ENCODE results near the gene UTS2R. TPM values are rescaled to one million over a fixed set of nuclear protein-coding genes. Genes with fewer than 3 reads are reported as not detected.

The UTS2R gene
- polyA plus RNA-seq, 1 donor from 2014 or later = not detected

DNA sequence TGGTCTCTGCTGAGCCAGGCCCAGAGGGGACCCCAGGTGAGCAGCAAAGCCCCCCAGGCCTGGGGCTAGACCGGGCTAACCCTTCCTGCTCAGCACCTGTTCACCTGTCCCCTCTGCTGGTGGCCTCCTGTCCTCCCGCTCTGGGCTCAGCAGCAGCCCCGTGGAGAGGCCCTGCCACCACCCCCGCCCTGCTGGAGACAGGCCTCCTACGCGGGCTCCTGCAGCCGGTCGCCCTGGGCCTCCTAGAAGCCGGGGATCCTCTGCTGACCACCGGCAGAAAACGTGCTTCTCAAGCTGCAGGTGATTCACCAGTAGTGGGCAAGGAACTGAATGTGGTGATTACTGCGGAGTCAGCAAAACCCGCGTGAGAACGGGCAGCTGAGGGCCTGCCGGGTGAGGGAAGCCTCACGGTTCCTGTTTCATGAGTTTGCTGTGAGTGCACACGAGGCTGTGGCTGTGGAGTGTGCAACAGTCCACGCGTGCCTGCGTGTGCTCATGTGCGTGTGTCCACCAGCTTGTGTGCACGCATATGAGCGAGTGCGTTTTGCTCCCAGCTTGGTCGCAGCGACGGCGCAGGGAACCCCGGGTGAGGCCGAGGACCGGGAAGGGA, 38.8 kb upstream of the UTS2R start:
- H3K9ac ChIP-seq (ENCODE audit: low read length) = no peak overlapping the region
- no peak overlapping the region for H3K4me2 ChIP-seq (ENCODE audit: low read length)
- no peaks in the 10 kb centered on the region for H3F3A ChIP-seq (ENCODE audit: insufficient read depth, low read length, poor library complexity, severe bottlenecking)
- no peak overlapping the region for H3K27ac ChIP-seq (ENCODE audit: low read length)
- peaks cover 43% of the 10 kb centered on the region for H3K27me3 ChIP-seq (ENCODE audit: insufficient read depth, low read depth, low read length)
- no peaks in the 10 kb centered on the region for H3K79me2 ChIP-seq (replicated peaks; ENCODE audit: insufficient read depth, low read length)
- no peaks in the 10 kb centered on the region for H3K9me2 ChIP-seq (ENCODE audit: insufficient read depth, low read length)
- H3K36me3 ChIP-seq (ENCODE audit: insufficient read depth, low read length) = no peaks in the 10 kb centered on the region
- TF ChIP-seq SMC3 (conservative IDR thresholded peaks at IDR 0.05; ENCODE audit: poor library complexity) (no peak), EP300 (conservative IDR thresholded peaks at IDR 0.05; ENCODE audit: poor library complexity, severe bottlenecking) (no peak), MXI1 (conservative IDR thresholded peaks at IDR 0.05; ENCODE audit: poor library complexity, severe bottlenecking) (no peak), POLR2AphosphoS5 (IDR thresholded peaks at IDR 0.05) (no peak), EZH2 (IDR thresholded peaks at IDR 0.05; ENCODE audit: borderline replicate concordance, insufficient read depth, low read length, poor library complexity, severe bottlenecking) (no peak), CTCF (IDR thresholded peaks at IDR 0.05; ENCODE audit: poor library complexity, severe bottlenecking) (no peak), RAD21 (conservative IDR thresholded peaks at IDR 0.05) (no peak), TAF1 (IDR thresholded peaks at IDR 0.05; ENCODE audit: low read depth) (no peak)
- TF ChIP-seq, protein P1, sequence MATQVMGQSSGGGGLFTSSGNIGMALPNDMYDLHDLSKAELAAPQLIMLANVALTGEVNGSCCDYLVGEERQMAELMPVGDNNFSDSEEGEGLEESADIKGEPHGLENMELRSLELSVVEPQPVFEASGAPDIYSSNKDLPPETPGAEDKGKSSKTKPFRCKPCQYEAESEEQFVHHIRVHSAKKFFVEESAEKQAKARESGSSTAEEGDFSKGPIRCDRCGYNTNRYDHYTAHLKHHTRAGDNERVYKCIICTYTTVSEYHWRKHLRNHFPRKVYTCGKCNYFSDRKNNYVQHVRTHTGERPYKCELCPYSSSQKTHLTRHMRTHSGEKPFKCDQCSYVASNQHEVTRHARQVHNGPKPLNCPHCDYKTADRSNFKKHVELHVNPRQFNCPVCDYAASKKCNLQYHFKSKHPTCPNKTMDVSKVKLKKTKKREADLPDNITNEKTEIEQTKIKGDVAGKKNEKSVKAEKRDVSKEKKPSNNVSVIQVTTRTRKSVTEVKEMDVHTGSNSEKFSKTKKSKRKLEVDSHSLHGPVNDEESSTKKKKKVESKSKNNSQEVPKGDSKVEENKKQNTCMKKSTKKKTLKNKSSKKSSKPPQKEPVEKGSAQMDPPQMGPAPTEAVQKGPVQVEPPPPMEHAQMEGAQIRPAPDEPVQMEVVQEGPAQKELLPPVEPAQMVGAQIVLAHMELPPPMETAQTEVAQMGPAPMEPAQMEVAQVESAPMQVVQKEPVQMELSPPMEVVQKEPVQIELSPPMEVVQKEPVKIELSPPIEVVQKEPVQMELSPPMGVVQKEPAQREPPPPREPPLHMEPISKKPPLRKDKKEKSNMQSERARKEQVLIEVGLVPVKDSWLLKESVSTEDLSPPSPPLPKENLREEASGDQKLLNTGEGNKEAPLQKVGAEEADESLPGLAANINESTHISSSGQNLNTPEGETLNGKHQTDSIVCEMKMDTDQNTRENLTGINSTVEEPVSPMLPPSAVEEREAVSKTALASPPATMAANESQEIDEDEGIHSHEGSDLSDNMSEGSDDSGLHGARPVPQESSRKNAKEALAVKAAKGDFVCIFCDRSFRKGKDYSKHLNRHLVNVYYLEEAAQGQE (IDR thresholded peaks at IDR 0.05; ENCODE audit: borderline replicate concordance) = no peak
- peak overlapping the region; percentile 41 for H3K4me3 ChIP-seq (ENCODE audit: low read length)
- no peaks in the 10 kb centered on the region for H4K20me1 ChIP-seq (ENCODE audit: insufficient read depth)
- H3K9me3 ChIP-seq (ENCODE audit: low read length) = no peaks in the 10 kb centered on the region
- no peak overlapping the region for H2AFZ ChIP-seq (ENCODE audit: low read depth, low read length)

DNA sequence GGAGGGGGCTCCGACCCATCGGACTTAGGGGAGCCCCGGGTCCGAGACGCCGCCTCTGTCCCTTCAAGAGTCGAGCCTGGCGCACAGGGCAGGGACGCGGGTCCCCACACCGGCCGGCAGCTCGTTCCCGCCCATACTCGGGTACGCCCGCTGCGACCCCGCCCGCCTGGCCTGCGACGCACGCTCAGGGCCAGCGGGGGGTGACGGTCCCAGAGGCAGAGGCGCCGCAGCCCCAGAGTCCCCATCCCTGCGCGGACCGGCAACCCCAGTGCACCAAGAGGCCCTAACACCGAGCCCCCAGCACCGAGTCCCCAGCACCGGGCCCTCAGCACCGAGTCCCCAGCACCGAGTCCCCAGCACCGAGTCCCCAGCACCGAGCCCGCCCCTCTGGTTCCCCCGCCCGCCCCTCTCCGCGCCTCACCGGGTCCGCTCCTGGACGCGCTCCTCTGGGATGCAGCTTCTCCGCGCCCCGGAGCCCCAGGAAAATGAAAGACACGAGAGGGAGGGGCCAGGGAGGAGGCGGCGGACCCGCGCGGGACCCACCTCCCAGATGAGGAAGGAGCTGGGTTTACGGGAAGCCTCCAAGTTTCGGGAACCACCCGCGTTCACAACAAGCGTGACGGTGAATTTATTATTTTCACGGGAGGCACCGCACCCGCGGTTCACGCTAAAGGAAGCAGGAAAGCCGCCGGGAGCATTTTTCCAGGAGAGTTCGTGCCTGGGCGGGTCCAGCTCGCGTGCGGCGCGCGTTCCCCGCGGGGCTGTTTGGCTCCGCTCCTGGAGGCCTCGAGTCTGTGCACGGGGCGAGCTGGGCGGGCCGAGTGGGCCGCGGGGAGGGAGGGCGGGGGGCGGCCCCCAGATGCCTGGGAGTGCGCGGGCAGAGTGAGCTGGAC, 38.0 kb upstream of the UTS2R start, which contains the start of gene SECTM1:
SECTM1 (minus strand) TSS at position 488 of the 893 bp plus-strand sequence. CDS start 6,526 bp downstream, outside the sequence.
- H3K9me2 ChIP-seq (ENCODE audit: insufficient read depth, low read length) = no peaks in the 10 kb centered on the region
- H4K20me1 ChIP-seq (ENCODE audit: insufficient read depth) = no peaks in the 10 kb centered on the region
- H3K36me3 ChIP-seq (ENCODE audit: insufficient read depth, low read length) = no peaks in the 10 kb centered on the region
- no peak within 1 kb of the TSS for H3K27ac ChIP-seq (ENCODE audit: low read length)
- no peak within 1 kb of the TSS for H2AFZ ChIP-seq (ENCODE audit: low read depth, low read length)
- no peaks in the 10 kb centered on the region for H3K9me3 ChIP-seq (ENCODE audit: low read length)
- no peaks in the 10 kb centered on the region for H3K79me2 ChIP-seq (replicated peaks; ENCODE audit: insufficient read depth, low read length)
- H3F3A ChIP-seq (ENCODE audit: insufficient read depth, low read length, poor library complexity, severe bottlenecking) = no peaks in the 10 kb centered on the region
- H3K4me3 ChIP-seq (ENCODE audit: low read length) = peak within 1 kb of the TSS; percentile 41
- H3K9ac ChIP-seq (ENCODE audit: low read length) = no peak within 1 kb of the TSS
- TF ChIP-seq MXI1 (conservative IDR thresholded peaks at IDR 0.05; ENCODE audit: poor library complexity, severe bottlenecking) (no peak), TAF1 (IDR thresholded peaks at IDR 0.05; ENCODE audit: low read depth) (no peak), EP300 (conservative IDR thresholded peaks at IDR 0.05; ENCODE audit: poor library complexity, severe bottlenecking) (no peak), SMC3 (conservative IDR thresholded peaks at IDR 0.05; ENCODE audit: poor library complexity) (no peak), EZH2 (IDR thresholded peaks at IDR 0.05; ENCODE audit: borderline replicate concordance, insufficient read depth, low read length, poor library complexity, severe bottlenecking) (no peak), CTCF (IDR thresholded peaks at IDR 0.05; ENCODE audit: poor library complexity, severe bottlenecking) (no peak), RAD21 (conservative IDR thresholded peaks at IDR 0.05) (no peak), POLR2AphosphoS5 (IDR thresholded peaks at IDR 0.05) (no peak)
- TF ChIP-seq, protein P1 (IDR thresholded peaks at IDR 0.05; ENCODE audit: borderline replicate concordance) = no peak
- H3K27me3 ChIP-seq (ENCODE audit: insufficient read depth, low read depth, low read length) = peaks cover 43% of the 10 kb centered on the region
- no peak within 1 kb of the TSS for H3K4me2 ChIP-seq (ENCODE audit: low read length)
